ENCODE results near the gene FOXJ3. TPM values are rescaled to one million over a fixed set of nuclear protein-coding genes. Genes with fewer than 3 reads are reported as not detected.

The FOXJ3 gene
- total RNA-seq, 1 donor from 2014 or later = 13.2 TPM

DNA sequence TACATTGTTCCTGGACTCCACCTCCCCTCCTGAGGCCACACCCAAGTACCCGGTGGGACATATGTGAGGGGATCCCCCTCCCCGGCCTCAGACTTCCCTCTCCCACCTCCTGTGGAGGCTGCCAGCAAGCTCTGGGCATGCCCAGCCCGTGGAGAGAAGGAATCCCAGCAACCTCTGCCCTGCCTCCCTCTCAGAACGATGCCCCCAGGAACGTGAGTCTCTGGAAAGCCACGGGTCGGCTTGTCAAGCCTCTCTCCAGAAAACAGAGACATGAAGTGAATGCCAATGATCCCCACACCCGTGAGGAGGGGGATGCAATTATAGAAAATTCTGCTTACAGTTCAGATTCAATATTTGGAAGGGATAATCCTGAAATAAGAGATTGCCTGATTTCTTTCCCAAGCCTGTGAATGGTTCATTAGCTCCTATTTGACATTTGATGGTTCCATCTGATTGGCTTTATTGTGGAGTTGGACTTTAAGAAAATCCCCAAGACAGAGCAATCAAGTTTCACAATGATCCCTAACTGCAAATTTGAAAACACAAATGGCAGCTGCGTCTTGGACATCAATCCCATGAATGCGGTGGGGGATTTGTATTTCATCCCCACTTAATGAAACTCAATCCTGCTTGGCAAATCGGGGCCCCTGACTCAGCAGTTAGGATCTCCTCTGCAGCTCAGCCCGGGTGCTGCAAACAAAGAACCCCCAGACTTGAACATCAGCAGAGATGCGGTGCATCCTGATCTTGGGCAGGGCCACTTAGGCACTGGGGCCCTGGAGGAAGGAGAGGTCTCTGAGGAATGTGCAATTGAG, 190.9 kb downstream of the FOXJ3 start:
- FAIRE-seq (no peak), DNase-seq (ENCODE audit: low read depth) (no peak)
- TF ChIP-seq, protein P1, sequence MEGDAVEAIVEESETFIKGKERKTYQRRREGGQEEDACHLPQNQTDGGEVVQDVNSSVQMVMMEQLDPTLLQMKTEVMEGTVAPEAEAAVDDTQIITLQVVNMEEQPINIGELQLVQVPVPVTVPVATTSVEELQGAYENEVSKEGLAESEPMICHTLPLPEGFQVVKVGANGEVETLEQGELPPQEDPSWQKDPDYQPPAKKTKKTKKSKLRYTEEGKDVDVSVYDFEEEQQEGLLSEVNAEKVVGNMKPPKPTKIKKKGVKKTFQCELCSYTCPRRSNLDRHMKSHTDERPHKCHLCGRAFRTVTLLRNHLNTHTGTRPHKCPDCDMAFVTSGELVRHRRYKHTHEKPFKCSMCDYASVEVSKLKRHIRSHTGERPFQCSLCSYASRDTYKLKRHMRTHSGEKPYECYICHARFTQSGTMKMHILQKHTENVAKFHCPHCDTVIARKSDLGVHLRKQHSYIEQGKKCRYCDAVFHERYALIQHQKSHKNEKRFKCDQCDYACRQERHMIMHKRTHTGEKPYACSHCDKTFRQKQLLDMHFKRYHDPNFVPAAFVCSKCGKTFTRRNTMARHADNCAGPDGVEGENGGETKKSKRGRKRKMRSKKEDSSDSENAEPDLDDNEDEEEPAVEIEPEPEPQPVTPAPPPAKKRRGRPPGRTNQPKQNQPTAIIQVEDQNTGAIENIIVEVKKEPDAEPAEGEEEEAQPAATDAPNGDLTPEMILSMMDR (IDR thresholded peaks at IDR 0.05; ENCODE audit: insufficient read depth, low read length, severe bottlenecking) = no peak
- Histone ChIP-seq H3K27me3 (ENCODE audit: control insufficient read depth, insufficient read depth, low read length) (no peaks in the 10 kb centered on the region), H3K4me3 (ENCODE audit: low read depth, low read length) (no peak overlapping the region), H3K36me3 (ENCODE audit: control insufficient read depth, insufficient read depth, low read length) (no peaks in the 10 kb centered on the region)

GRCh38 chr1:42142894-42143675, 191.9 kb downstream of the FOXJ3 start:
- DNase-seq (ENCODE audit: low read depth) = peak; percentile 67

DNA sequence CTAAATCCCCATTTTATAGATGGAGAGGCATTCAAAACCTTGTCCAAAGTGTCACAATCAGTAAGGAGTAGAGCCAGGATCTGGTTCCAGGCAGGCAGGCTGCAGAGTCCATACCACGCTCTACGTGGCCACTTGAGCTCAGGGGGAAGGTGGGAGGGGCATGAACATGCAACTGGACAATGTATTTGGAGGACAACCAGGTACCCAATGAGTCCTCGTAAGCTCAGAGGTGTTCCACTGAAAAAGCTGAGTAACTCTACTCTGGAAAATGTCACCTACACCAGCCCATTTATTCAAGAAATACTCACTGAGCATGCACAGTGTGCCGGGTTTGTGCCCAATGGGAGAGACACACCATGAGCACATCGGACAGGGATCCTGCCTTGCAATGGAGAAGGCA, 193.1 kb downstream of the FOXJ3 start:
- TF ChIP-seq, protein P1 (IDR thresholded peaks at IDR 0.05; ENCODE audit: insufficient read depth, low read length, severe bottlenecking) = no peak
- H3K27me3 ChIP-seq (ENCODE audit: control insufficient read depth, insufficient read depth, low read length) = no peaks in the 10 kb centered on the region
- DNase-seq (ENCODE audit: low read depth) = no peak
- FAIRE-seq = no peak
- H3K36me3 ChIP-seq (ENCODE audit: control insufficient read depth, insufficient read depth, low read length) = no peaks in the 10 kb centered on the region
- no peak overlapping the region for H3K4me3 ChIP-seq (ENCODE audit: low read depth, low read length)

More at GRCh38 chr1:42142894-42143675, 191.9 kb downstream of the FOXJ3 start:
- H3K36me3 ChIP-seq (ENCODE audit: control insufficient read depth, insufficient read depth, low read length) = no peaks in the 10 kb centered on the region
- peak; percentile 97 for FAIRE-seq
- no peaks in the 10 kb centered on the region for H3K27me3 ChIP-seq (ENCODE audit: control insufficient read depth, insufficient read depth, low read length)
- H3K4me3 ChIP-seq (ENCODE audit: low read depth, low read length) = no peak overlapping the region
- TF ChIP-seq, protein P1 (IDR thresholded peaks at IDR 0.05; ENCODE audit: insufficient read depth, low read length, severe bottlenecking) = no peak

DNA sequence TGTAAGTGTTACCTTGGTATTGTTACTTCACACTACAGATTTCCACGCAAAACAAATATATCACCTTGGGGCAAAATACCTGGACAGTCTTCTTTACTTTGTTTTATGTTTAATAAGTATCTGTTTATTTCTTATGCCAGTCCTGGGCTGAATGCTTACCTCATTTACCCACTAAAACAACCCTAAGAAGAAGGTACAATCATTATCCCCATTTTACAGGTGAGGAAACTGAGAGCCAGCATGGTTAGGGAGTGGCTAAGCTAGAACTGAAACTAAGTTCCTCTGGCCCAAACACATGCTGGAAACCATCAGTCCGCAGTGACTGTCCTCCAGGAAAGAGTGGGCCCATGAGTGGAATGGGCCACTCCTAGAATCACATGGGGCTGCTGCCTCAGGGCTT, 194.8 kb downstream of the FOXJ3 start:
- TF ChIP-seq, protein P1 (IDR thresholded peaks at IDR 0.05; ENCODE audit: insufficient read depth, low read length, severe bottlenecking) = no peak
- Histone ChIP-seq H3K36me3 (ENCODE audit: control insufficient read depth, insufficient read depth, low read length) (no peaks in the 10 kb centered on the region), H3K4me3 (ENCODE audit: low read depth, low read length) (no peak overlapping the region), H3K27me3 (ENCODE audit: control insufficient read depth, insufficient read depth, low read length) (peaks cover 3% of the 10 kb centered on the region)
- FAIRE-seq (no peak), DNase-seq (ENCODE audit: low read depth) (no peak)

GRCh38 chr1:42139444-42139843, 195.6 kb downstream of the FOXJ3 start:
- TF ChIP-seq, protein P1 (IDR thresholded peaks at IDR 0.05; ENCODE audit: insufficient read depth, low read length, severe bottlenecking) = no peak
- no peak for DNase-seq (ENCODE audit: low read depth)
- FAIRE-seq = no peak
- Histone ChIP-seq H3K36me3 (ENCODE audit: control insufficient read depth, insufficient read depth, low read length) (no peaks in the 10 kb centered on the region), H3K4me3 (ENCODE audit: low read depth, low read length) (no peak overlapping the region), H3K27me3 (ENCODE audit: control insufficient read depth, insufficient read depth, low read length) (peaks cover 3% of the 10 kb centered on the region)

Measured in bronchial epithelial cell (primary cell).